Measurements from ENCODE around the gene EBLN2.
A peak's percentile ranks its signal among the peaks of the same experiment; 100 is the strongest.

EBLN2 gene

DNA sequence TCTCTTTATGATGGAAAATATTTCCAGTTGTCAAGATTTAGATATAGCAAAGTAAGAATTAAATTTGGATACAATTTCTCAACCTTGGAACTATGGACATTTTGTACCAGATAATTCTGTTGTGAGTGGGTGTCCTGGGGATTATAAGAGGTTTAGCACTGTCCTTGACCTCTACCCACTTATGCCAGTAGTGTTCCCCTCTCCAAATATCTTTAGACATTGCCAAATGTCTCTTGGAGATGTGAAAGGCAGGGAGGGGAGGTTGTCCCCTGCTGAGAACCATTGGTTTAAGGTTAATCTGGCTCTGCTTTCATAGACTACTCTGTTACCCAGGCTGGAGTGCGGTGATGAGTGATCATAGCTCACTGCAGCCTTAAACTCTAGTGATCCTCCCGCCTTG lies at the start of gene EBLN2:
EBLN2 (plus strand) TSS at position 244 of the 400 bp plus-strand sequence. CDS start 423 bp downstream, outside the sequence.
- no peak within 1 kb of the TSS for H3K27ac ChIP-seq
- TF ChIP-seq, protein P1, sequence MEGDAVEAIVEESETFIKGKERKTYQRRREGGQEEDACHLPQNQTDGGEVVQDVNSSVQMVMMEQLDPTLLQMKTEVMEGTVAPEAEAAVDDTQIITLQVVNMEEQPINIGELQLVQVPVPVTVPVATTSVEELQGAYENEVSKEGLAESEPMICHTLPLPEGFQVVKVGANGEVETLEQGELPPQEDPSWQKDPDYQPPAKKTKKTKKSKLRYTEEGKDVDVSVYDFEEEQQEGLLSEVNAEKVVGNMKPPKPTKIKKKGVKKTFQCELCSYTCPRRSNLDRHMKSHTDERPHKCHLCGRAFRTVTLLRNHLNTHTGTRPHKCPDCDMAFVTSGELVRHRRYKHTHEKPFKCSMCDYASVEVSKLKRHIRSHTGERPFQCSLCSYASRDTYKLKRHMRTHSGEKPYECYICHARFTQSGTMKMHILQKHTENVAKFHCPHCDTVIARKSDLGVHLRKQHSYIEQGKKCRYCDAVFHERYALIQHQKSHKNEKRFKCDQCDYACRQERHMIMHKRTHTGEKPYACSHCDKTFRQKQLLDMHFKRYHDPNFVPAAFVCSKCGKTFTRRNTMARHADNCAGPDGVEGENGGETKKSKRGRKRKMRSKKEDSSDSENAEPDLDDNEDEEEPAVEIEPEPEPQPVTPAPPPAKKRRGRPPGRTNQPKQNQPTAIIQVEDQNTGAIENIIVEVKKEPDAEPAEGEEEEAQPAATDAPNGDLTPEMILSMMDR (conservative IDR thresholded peaks at IDR 0.05; ENCODE audit: low read depth) = no peak
- CTCF ChIA-PET = no interaction called here
- POLR2A ChIA-PET (ENCODE audit: low non-redundant PET) = no interaction called here
- no peak for DNase-seq (ENCODE audit: low spot score)

DNA sequence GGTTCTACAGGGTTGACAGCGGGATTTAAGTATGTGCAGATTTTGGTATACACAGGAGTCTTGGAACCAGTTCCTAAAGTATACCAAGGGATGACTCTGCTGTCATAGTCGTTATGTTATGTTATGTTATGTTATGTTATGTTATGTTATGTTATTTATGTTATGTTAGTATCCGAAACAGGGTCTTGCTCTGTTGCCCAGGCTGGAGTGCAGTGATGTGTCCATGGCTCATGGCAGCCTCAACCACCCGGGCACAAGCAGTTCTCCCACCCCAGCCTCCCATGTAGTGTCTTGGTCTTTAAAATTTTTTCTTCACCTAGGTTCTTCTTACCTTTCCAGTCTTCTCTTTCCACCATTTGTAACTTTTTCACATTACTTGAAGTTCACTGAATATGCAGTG lies 43.2 kb upstream of the EBLN2 start:
- H3K27ac ChIP-seq = no peak overlapping the region
- TF ChIP-seq, protein P1 (conservative IDR thresholded peaks at IDR 0.05; ENCODE audit: low read depth) = no peak
- ChIA-PET POLR2A (ENCODE audit: low non-redundant PET) (no interaction called here), CTCF (no interaction called here)
- no peak for DNase-seq (ENCODE audit: low spot score)

DNA sequence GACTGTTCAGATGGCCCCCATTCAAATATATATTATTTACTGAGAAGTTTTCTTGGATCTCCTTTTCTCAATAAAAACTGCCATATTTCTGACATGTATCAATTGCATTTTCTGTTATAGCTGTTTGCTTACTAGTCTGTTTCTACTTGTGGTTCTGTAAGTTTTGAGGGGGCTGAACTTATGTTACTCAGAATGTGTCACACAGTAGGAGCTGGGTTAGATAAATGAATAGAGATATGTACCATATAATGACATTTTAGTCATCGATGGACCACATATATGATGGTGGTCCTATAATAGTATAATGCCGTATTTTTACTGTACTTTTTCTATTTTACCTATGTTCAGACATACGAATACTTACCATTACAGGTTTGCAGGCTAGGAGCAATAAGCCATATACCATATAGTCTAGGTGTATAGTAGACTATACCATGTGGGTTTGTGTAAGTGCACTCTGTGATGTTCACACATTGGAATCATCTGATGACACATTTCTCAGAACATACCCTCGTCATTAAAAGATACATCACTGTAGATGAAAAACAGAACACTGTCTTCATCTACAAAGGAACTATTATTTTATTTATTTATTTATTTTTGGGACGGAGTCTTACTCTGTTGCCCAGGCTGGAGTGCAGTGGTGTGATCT lies 42.5 kb upstream of the EBLN2 start:
- TF ChIP-seq, protein P1 (conservative IDR thresholded peaks at IDR 0.05; ENCODE audit: low read depth) = no peak
- no peak overlapping the region for H3K27ac ChIP-seq
- ChIA-PET CTCF (no interaction called here), POLR2A (ENCODE audit: low non-redundant PET) (no interaction called here)
- DNase-seq (ENCODE audit: low spot score) = no peak

DNA sequence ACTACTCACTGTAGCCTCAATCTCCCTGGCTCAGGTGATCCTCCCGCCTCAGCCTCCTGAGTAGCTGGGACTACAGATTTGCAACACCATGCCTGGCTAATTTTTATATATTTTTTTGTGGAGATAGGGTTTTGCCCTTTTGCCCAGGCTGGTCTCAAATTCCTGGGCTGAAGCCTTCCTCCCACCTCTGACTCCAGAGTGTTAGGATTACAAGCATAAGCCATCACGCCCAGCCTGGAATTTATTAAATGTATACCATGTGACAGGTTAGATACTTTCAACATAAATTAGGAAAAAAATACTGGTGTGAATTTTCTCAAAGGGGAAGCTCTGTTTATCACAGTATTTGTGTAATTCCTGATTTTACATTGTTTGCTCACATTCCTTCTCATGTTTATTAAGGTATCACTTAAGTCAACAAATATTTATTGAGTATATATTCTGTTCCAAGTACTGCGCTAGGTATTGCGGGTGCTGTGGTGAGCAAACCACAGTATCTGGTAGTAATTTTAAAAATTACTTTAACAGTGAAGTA lies 40.1 kb upstream of the EBLN2 start:
- TF ChIP-seq, protein P1 (conservative IDR thresholded peaks at IDR 0.05; ENCODE audit: low read depth) = no peak
- ChIA-PET CTCF (no interaction called here), POLR2A (ENCODE audit: low non-redundant PET) (no interaction called here)
- H3K27ac ChIP-seq = no peak overlapping the region
- no peak for DNase-seq (ENCODE audit: low spot score)

DNA sequence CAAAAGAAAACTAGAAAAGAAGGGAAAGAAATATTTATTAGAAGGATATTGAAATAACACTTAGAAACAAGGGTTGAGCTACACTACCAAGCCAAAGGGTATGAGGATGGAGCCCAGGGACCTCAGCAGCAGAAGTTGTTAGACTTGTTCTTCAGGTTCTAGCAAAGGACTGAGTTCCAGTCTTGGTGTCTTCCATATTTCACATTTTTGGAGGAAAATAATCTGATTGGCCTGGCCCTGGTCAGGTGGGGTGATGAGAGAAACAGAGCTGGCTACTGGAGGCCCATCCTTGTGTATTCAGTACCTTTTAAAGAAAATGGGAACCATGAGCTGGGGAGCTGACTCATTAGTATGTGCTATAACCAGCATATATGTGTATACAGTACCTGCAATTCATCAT lies 36.6 kb upstream of the EBLN2 start:
- peak; percentile 7 for DNase-seq (ENCODE audit: low spot score)
- TF ChIP-seq, protein P1 (conservative IDR thresholded peaks at IDR 0.05; ENCODE audit: low read depth) = no peak
- ChIA-PET POLR2A (ENCODE audit: low non-redundant PET) (no interaction called here), CTCF (interaction anchor here (0.5 to 0.7 kb wide), 2 partner anchors 61 to 470 kb away, joined by 3 read pairs; no protein-coding TSS in a partner anchor)
- H3K27ac ChIP-seq = no peak overlapping the region

DNA sequence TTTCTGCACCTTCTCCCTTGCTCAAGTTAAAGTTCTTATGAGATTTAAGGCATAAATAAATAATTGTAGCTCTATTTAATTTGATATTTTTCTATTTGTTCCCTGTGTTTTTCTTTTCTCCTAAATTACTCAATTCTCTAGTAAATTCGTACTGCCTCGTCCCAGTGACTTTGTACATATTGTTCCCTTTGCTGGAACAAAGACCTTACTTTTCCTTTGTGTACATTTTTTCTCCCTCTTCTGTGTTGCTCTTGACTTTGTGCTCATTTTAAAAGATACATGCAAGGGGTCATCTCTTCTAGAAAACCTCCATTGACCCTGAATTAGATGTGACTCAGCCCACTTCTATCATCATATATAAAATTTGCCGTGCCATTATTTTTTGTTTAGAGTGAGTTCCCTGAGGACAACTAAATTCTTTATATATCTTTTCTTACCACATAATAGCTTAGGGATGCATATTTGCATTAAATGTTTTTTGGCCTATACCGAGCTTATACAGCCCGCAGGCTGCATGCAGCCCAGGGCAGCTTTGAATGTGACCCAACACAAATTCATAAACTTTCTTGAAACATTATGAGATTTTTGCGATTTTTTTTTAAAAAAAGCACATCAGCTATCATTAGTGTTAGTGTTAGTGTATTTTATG lies 35.2 kb upstream of the EBLN2 start:
- no peak overlapping the region for H3K27ac ChIP-seq
- ChIA-PET CTCF (no interaction called here), POLR2A (ENCODE audit: low non-redundant PET) (no interaction called here)
- no peak for DNase-seq (ENCODE audit: low spot score)
- TF ChIP-seq, protein P1 (conservative IDR thresholded peaks at IDR 0.05; ENCODE audit: low read depth) = no peak

Measured in RWPE1 (cell line).